Endodermal cell (in vitro differentiated cells): ENCODE measurements around the gene CAMSAP1. TPM values are rescaled to one million over a fixed set of nuclear protein-coding genes. Genes with fewer than 3 reads are reported as not detected.

Source experiments
- DNase-seq: peaks from one replicate; pipeline ENCODE4 v3.0.0-alpha.2; 2017
- H3K27ac ChIP-seq: 2 replicates; pipeline ENCODE4 v1.5.1; 2013; ENCODE audit warnings: mild to moderate bottlenecking, low read depth, low read length, moderate library complexity
- H3K27me3 ChIP-seq: 2 replicates; pipeline ENCODE4 v1.6.1; 2013; ENCODE audit warnings: mild to moderate bottlenecking, low read length, moderate library complexity; ENCODE audit not compliant: insufficient read depth, control insufficient read depth, poor library complexity, severe bottlenecking
- H3K36me3 ChIP-seq: 2 replicates; pipeline ENCODE4 v1.7.0; 2013; ENCODE audit warnings: mild to moderate bottlenecking, low read length, moderate library complexity; ENCODE audit not compliant: control insufficient read depth, insufficient read depth
- H3K4me1 ChIP-seq: one replicate; pipeline ENCODE4 v1.7.0; 2013; ENCODE audit warnings: low read length; ENCODE audit not compliant: control insufficient read depth, insufficient read depth
- H3K4me3 ChIP-seq: 2 replicates; pipeline ENCODE4 v1.5.1; 2013; ENCODE audit warnings: mild to moderate bottlenecking, low read length, moderate library complexity
- H3K9ac ChIP-seq: 2 replicates; pipeline ENCODE4 v1.6.1; 2013; ENCODE audit warnings: mild to moderate bottlenecking, low read length, moderate library complexity; ENCODE audit not compliant: poor library complexity, severe bottlenecking; ENCODE audit errors: extremely low read depth
- H3K9me3 ChIP-seq: 2 replicates; pipeline ENCODE4 v1.6.1; 2013; ENCODE audit warnings: mild to moderate bottlenecking, low read length, moderate library complexity; ENCODE audit not compliant: control insufficient read depth
- H3K27ac Mint-ChIP-seq: 2 replicates; pipeline ENCODE4 v1.8.0; 2020; ENCODE audit warnings: mixed read lengths
- H3K27me3 Mint-ChIP-seq: 2 replicates; pipeline ENCODE4 v1.8.0; 2021; ENCODE audit warnings: mild to moderate bottlenecking, mixed read lengths; ENCODE audit not compliant: insufficient read depth
- H3K36me3 Mint-ChIP-seq: 2 replicates; pipeline ENCODE4 v1.8.0; 2020; ENCODE audit warnings: low read depth, mixed read lengths
- H3K4me1 Mint-ChIP-seq: 2 replicates; pipeline ENCODE4 v1.8.0; 2020; ENCODE audit warnings: mixed read lengths
- H3K4me3 Mint-ChIP-seq: 2 replicates; pipeline ENCODE4 v1.8.0; 2020; ENCODE audit warnings: mild to moderate bottlenecking, moderate library complexity, mixed read lengths
- H3K9me3 Mint-ChIP-seq: 2 replicates; pipeline ENCODE4 v1.8.0; 2020; ENCODE audit warnings: mild to moderate bottlenecking, mixed read lengths
- CTCF ChIP-seq: fragments of 200-600 bp; sonication (generic); conservative IDR thresholded peaks from 2 replicates; pipeline ENCODE4 v1.5.0; 2021; ENCODE audit warnings: antibody characterized with exemption, mild to moderate bottlenecking
- WGBS, 2 experiments: methylation state at CpG; one replicate each; pipeline versions ENCODE4 v1.1.5 to v1.1.7; 2013; ENCODE audit warnings: missing lambda C conversion rate in 2 of 2, mixed read lengths in 1 of 2; ENCODE audit not compliant: insufficient coverage in 1 of 2, insufficient read length in 1 of 2; 5-methylcytosine and 5-hydroxymethylcytosine counted together
- total RNA-seq, 2 donors: library from RNA; stranded (reverse); fragmentation: NEBNext Ultra II Directional in 1 of 2; extraction: Animal tissue kit (Norgen Biotek cat#: 25700) in 1 of 2; gene quantifications; 2 replicates in 1 of 2; 3 replicates in 1 of 2; pipeline ENCODE4 v1.2.1, GENCODE V29; 2021

Gene CAMSAP1
- total RNA-seq, 2 donors from 2014 or later = 40.1 to 43.1 TPM

GRCh38 chr9:135780626-135781025 lies 126.7 kb downstream of the CAMSAP1 start:
- no peaks in the 10 kb centered on the region for H3K4me1 ChIP-seq
- no peaks in the 10 kb centered on the region for H3K27me3 Mint-ChIP-seq
- H3K4me3 Mint-ChIP-seq = no peak overlapping the region
- H3K9ac ChIP-seq = no peak overlapping the region
- DNase-seq = no peak
- TF ChIP-seq CTCF = no peak
- no peaks in the 10 kb centered on the region for H3K9me3 Mint-ChIP-seq
- H3K9me3 ChIP-seq = no peaks in the 10 kb centered on the region
- H3K27ac Mint-ChIP-seq = no peak overlapping the region
- H3K4me1 Mint-ChIP-seq = no peaks in the 10 kb centered on the region
- H3K27me3 ChIP-seq = no peaks in the 10 kb centered on the region
- 86 to 88% methylated on average over 14 to 21 of the region's 21 CpGs for WGBS, 2 experiments
- H3K36me3 ChIP-seq = no peaks in the 10 kb centered on the region
- H3K36me3 Mint-ChIP-seq = no peaks in the 10 kb centered on the region
- H3K27ac ChIP-seq = no peak overlapping the region
- no peak overlapping the region for H3K4me3 ChIP-seq

- no peak overlapping the region for H3K9ac ChIP-seq
- no peak for TF ChIP-seq CTCF
- H3K9me3 ChIP-seq = no peaks in the 10 kb centered on the region
- Mint-ChIP-seq H3K4me3 (no peak overlapping the region), H3K27me3 (no peaks in the 10 kb centered on the region), H3K9me3 (no peaks in the 10 kb centered on the region), H3K27ac (no peak overlapping the region), H3K4me1 (no peaks in the 10 kb centered on the region), H3K36me3 (no peaks in the 10 kb centered on the region)
- no peak overlapping the region for H3K4me3 ChIP-seq
- H3K4me1 ChIP-seq = no peaks in the 10 kb centered on the region
- no peaks in the 10 kb centered on the region for H3K36me3 ChIP-seq
- H3K27me3 ChIP-seq = no peaks in the 10 kb centered on the region
- H3K27ac ChIP-seq = no peak overlapping the region
- DNase-seq = no peak
- WGBS, 2 experiments = 91% methylated on average over 13 to 16 of the region's 16 CpGs
Observed at GRCh38 chr9:135780086-135780485, 127.3 kb downstream of the CAMSAP1 start.

GRCh38 chr9:135779571-135779970 lies 127.8 kb downstream of the CAMSAP1 start:
- Histone ChIP-seq H3K36me3 (no peaks in the 10 kb centered on the region), H3K4me1 (no peaks in the 10 kb centered on the region), H3K27me3 (no peaks in the 10 kb centered on the region), H3K9me3 (no peaks in the 10 kb centered on the region), H3K4me3 (no peak overlapping the region), H3K27ac (no peak overlapping the region), H3K9ac (no peak overlapping the region)
- WGBS, 2 experiments = 91 to 95% methylated on average over 13 to 14 of the region's 14 CpGs
- Mint-ChIP-seq H3K36me3 (no peaks in the 10 kb centered on the region), H3K4me3 (no peak overlapping the region), H3K9me3 (no peaks in the 10 kb centered on the region), H3K27ac (no peak overlapping the region), H3K27me3 (no peaks in the 10 kb centered on the region), H3K4me1 (no peaks in the 10 kb centered on the region)
- TF ChIP-seq CTCF = no peak
- DNase-seq = no peak
